Hematopoietic multipotent progenitor cell treated with erythropoietin and hydrocortisone succinate and interleukin-3 and kit ligand, for 17 days (in vitro differentiated cells): ENCODE data around the gene INF2.

Experiments
- DNase-seq: peaks from one replicate; pipeline ENCODE4 v3.0.0-alpha.2; 2015; ENCODE audit warnings: low spot score

INF2 gene

DNA sequence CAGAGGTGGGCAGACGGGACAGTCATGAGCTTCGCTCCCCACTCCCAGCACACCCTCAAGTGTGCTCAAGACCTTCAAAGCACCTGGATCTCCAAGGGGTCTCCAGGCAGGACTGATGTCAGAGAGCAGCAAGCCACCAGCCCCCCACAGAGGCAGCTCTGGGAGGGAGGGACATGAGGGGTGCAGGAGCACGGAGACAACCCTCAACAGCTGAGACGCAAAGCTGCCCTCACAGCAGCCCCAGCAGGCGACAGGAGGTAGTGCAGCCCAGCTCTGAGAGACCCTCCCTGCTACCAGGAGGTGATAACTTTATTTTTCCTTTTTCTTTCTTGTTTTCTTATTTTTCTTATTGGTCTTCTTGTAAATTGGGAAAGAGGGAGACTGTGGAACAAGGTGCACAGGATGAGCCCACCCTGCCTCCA lies 81.4 kb downstream of the INF2 start:
- DNase-seq: no peak

GRCh38 chr14:104771374-104771773 lies 82.0 kb downstream of the INF2 start:
- DNase-seq: no peak
